GM23338 (cell line): ENCODE results near the gene OLA1. TPM values are rescaled to one million over a fixed set of nuclear protein-coding genes. Genes with fewer than 3 reads are reported as not detected.

ENCODE experiments used
- REST ChIP-seq: IDR thresholded peaks from one replicate; pipeline ENCODE4 v1.6.1; 2018; ENCODE audit warnings: antibody characterized with exemption; ENCODE audit not compliant: unreplicated experiment
- polyA plus RNA-seq: library from polyadenylated mRNA; unstranded; fragments of >200 nt; fragmentation: Nextera tagmentation; extraction: Ambion mirVana; gene quantifications from 2 replicates; pipeline ENCODE4 v1.2.1, GENCODE V29; 2016
- small RNA-seq: library from RNA; depleted of rRNA; stranded (forward); fragments of <200 nt; gene quantifications from one replicate; pipeline ENCODE3, GENCODE V24; 2014; ENCODE audit warnings: low replicate concordance
- total RNA-seq: library from RNA; depleted of rRNA; stranded (reverse); fragments of >200 nt; shearing (Covaris generic); gene quantifications from 2 replicates; pipeline ENCODE4 v1.2.3, GENCODE V29; 2014; rRNA removed

OLA1 gene
- total and polyA plus RNA-seq, 2 experiments from 2014 or later, result 104 to 242 TPM

GRCh38 chr2:174023591-174024523 is 224.5 kb downstream of the OLA1 start (continued):
- no peak for TF ChIP-seq REST

Small RNA genes lying within 50 kb of the gene (small RNA-seq; reads per million reads assigned to genes)
- gene RF00019, result not detected

Other genes starting within 250 kb of the OLA1 start
- gene SP9, start 86.4 kb upstream of the OLA1 start, total RNA-seq, result 0.12 and 0.49 TPM in 2 replicates
- 0.14 TPM in 1 of 2 replicates, not detected in the other for gene SP9, start 86.4 kb upstream of the OLA1 start, polyA plus RNA-seq
- 8.1 and 9.6 TPM in 2 replicates for gene SCRN3, start 147.2 kb upstream of the OLA1 start, total RNA-seq
- gene SCRN3, start 147.2 kb upstream of the OLA1 start, polyA plus RNA-seq, result 10.0 and 12.3 TPM in 2 replicates
- 0.58 and 1.3 TPM in 2 replicates for gene GPR155, start 238.5 kb upstream of the OLA1 start, total RNA-seq
- 0.82 and 1.2 TPM in 2 replicates for gene GPR155, start 238.5 kb upstream of the OLA1 start, polyA plus RNA-seq